Fibroblast of the aortic adventitia (primary cell): Measurements from ENCODE around the gene LEFTY1. TPM values are rescaled to one million over a fixed set of nuclear protein-coding genes. Genes with fewer than 3 reads are reported as not detected.

Experiments used
- DNase-seq: peaks from one replicate; pipeline ENCODE4 v3.0.0-alpha.2; 2010; ENCODE audit warnings: low read depth
- H3K4me3 ChIP-seq: 2 replicates; pipeline ENCODE4 v1.5.1; 2011; ENCODE audit warnings: low read depth, mild to moderate bottlenecking, control low read depth, low read length, moderate library complexity
- total RNA-seq: library from RNA; depleted of rRNA; stranded (reverse); fragments of >200 nt; gene quantifications from 2 replicates; pipeline ENCODE4 v1.2.3, GENCODE V29; 2012; ENCODE audit warnings: low replicate concordance
- TF ChIP-seq, protein P1 (sequence below): IDR thresholded peaks from 2 replicates; pipeline ENCODE4 v1.5.1; 2011; ENCODE audit warnings: mild to moderate bottlenecking, low read length, control low read depth, inconsistent platforms; ENCODE audit not compliant: insufficient read depth

The LEFTY1 gene
- total RNA-seq, 1 donor, result not detected

DNA sequence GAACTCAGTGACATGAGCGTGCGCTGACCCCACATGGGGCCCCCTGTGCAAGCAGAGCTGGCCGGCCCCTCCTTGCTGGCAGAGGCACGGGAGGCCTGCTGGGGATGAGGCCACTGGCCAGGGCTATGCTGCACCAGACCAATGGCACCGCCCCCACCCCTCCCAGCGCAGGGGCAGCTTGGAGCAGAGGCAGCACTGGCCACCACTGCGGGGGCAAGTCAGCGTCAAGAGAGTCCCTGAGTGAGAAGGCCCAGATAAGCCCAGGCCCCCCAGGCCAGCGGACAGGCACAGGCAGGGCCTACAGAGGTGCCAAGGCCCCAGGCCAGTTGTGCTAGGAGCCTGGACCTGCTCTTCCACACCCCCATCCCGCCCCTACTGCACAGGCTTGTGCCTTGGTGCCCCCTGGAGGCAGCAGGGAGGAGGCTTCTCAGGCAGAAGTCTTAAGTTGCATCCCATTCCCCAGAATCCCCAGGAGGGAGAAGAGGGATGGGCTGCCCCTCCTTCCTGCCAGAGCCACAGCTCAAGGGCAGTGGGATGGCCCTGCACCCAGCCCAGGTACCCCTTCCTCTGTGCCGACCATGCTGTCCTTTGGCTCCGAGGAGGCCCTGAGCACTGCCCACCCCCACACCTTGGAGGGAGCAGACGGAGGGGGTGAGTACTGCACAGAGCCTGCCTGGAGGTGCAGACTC, 43.2 kb downstream of the LEFTY1 start:
- no peak overlapping the region for H3K4me3 ChIP-seq
- TF ChIP-seq, protein P1, sequence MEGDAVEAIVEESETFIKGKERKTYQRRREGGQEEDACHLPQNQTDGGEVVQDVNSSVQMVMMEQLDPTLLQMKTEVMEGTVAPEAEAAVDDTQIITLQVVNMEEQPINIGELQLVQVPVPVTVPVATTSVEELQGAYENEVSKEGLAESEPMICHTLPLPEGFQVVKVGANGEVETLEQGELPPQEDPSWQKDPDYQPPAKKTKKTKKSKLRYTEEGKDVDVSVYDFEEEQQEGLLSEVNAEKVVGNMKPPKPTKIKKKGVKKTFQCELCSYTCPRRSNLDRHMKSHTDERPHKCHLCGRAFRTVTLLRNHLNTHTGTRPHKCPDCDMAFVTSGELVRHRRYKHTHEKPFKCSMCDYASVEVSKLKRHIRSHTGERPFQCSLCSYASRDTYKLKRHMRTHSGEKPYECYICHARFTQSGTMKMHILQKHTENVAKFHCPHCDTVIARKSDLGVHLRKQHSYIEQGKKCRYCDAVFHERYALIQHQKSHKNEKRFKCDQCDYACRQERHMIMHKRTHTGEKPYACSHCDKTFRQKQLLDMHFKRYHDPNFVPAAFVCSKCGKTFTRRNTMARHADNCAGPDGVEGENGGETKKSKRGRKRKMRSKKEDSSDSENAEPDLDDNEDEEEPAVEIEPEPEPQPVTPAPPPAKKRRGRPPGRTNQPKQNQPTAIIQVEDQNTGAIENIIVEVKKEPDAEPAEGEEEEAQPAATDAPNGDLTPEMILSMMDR, result peak; percentile 91
- peak; percentile 84 for DNase-seq

DNA sequence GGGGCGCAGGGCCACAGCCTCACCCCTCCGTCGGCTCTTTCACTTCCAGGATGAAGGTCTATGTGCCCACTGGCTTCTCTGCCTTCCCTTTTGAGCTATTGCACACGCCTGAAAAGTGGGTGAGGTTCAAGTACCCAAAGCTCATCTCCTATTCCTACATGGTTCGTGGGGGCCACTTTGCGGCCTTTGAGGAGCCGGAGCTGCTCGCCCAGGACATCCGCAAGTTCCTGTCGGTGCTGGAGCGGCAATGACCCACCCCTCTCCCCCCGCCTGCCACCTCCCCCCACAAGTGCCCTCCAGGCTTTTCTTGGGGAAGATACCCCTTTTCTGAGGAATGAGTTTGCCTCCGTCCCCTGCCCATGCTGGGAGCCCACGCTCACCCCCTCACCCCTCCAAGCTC, 43.8 kb downstream of the LEFTY1 start:
- DNase-seq, result no peak
- TF ChIP-seq, protein P1, result no peak
- H3K4me3 ChIP-seq, result no peak overlapping the region

DNA sequence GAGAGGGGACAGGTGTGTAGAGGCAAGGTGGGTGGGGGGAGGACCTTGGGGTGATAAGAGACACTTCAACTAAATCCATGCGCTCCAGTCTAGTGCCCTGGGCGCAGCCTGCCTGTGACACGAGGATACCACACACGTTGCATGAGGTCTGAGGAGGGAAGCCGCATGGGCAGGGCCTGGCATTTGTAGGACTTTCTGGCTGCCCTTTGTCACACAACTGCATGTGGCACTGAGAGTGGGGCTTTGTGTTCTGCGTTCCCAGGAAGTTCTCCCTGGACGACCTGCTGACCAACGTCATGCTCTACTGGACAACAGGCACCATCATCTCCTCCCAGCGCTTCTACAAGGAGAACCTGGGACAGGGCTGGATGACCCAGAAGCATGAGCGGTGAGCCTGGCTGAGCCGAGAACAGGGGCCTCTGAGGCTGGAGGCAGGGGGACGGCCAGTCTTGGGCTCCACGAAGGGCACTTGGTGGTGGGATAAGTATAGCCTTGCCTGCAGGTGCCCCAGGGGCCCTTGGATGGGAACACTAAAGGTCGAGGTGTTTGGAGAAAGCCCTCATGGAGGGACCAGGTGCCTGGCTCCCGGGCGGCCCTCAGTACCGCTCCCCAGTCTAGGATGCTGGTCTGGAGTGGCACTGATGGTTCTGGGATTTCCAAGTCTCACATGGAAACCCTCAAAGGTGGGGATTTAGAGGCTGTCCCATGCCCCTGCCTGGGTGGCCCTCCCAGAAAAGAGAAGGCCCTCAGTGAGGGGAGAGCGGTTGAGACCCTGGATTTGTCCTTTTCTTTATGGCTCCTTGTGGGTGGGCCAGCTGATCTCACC, 44.5 kb downstream of the LEFTY1 start:
- no peak overlapping the region for H3K4me3 ChIP-seq
- TF ChIP-seq, protein P1, result no peak

DNA sequence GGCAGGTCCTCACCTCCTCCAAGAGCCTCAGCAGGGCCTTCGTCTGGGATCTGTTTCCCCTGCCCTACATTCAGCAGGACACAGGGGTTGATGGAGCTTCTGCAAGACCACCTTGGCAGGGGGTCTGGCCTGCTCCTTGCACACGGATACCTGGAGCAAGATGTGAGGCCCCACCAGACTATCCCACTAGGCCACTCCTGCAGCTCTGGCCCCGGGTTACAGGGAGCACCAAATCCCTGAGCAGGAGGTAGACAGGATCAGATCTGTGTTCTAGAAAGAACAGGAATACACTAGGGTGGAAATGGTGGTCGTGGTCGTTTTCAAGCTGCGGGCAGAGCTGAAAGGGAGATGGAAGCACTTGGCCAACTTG, 45.5 kb downstream of the LEFTY1 start:
- TF ChIP-seq, protein P1, result no peak
- DNase-seq, result no peak
- no peak overlapping the region for H3K4me3 ChIP-seq

More for the DNA sequence above, 44.5 kb downstream of the LEFTY1 start:
- DNase-seq, result no peak

DNA sequence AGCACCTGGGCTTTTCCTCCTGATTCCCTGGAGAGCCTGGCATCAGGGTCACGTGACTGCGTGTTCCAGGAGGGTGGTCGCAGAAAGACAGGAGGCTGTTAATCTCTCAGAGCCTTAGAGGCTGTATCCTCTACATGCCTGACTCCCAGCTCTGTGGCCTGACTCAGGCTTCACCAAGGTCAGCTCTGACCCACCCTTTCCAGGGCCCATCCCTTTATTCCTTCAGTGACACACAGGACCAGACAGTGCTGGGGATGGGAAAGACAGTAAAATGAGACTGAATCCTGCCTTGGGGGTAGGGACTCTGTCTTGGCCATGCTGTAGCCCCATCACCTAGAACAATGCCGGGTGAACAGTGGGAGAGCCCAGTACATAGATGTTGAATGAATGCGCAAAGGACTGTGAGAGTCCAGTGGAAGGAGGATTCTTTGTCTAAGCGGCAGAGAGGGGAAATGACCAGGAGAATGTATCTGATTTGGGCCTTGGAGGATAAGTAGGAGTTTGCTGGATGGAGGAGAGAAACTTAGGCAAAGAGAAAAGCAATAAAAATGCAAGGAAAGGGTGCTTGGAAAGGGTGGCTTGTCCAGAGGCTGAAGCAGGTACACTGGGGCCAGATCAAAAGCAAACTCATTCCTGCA, 46.0 kb downstream of the LEFTY1 start:
- no peak for DNase-seq

DNA sequence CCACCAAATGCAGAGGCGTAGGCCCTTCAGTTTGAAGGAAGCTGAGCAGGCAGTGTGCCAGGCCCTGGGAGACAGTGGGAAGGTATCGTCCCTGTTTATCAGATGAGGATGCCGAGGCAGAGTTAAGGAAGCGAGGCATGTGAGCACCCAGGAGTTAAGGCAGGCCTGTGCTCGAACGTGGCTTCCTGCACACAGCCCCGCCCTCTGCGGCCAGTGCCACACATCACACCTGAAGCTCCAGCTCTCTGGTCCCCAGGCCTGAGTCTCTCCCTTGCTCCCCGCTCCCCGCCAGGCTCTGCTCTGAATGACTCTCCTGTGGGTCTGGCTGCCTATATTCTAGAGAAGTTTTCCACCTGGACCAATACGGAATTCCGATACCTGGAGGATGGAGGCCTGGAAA, 46.9 kb downstream of the LEFTY1 start:
- TF ChIP-seq, protein P1, result no peak
- DNase-seq, result no peak
- no peak overlapping the region for H3K4me3 ChIP-seq

More for the DNA sequence above, 46.0 kb downstream of the LEFTY1 start:
- TF ChIP-seq, protein P1, result no peak
- H3K4me3 ChIP-seq, result no peak overlapping the region
